ENCODE measurements around the gene CDR2. TPM values are rescaled to one million over a fixed set of nuclear protein-coding genes. Genes with fewer than 3 reads are reported as not detected.
A peak's percentile ranks its signal among the peaks of the same experiment; 100 is the strongest.

CDR2 gene
- total and polyA plus RNA-seq, 2 of the 13 experiments (the other 11 are each of a cell fraction or from before 2014, with no cell fraction given), result 59.0 to 78.9 TPM

DNA sequence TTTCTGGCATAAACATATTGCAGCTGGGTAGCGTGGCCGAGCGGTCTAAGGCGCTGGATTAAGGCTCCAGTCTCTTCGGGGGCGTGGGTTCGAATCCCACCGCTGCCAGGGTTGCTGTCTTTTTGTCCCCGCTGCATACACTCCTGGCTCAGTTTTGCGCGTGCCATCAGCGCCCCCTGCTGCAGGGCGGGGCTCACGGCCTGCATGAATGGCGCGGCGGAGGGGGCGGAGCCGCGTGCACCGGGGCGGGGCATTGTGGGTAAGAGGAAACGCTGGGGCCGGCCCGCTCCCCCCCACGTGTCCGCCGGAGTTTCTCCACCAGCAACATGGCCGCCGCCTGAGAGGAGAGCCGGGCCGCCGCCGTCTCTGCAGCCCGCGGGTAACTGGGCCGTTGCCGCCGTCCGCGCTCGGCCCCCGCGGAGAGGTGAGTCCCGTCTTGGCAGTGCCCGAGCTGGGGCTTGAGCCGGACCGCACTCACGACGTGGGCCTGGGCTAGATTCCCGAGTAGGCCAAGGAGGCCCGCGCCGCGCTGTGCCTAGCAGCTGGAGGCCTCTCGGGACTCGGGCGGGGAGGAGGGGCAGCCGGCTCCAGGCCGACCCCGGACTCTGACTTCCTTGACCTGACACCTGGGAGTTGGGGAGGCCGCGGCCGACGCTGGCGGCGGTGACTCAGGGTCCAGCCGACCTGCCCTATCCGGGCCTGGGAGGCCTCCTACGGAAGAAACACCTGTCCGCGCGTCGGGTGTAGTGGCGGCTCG lies 77.1 kb downstream of the CDR2 start, which contains the start of gene POLR3E (continued):
- TF ChIP-seq, protein P1, sequence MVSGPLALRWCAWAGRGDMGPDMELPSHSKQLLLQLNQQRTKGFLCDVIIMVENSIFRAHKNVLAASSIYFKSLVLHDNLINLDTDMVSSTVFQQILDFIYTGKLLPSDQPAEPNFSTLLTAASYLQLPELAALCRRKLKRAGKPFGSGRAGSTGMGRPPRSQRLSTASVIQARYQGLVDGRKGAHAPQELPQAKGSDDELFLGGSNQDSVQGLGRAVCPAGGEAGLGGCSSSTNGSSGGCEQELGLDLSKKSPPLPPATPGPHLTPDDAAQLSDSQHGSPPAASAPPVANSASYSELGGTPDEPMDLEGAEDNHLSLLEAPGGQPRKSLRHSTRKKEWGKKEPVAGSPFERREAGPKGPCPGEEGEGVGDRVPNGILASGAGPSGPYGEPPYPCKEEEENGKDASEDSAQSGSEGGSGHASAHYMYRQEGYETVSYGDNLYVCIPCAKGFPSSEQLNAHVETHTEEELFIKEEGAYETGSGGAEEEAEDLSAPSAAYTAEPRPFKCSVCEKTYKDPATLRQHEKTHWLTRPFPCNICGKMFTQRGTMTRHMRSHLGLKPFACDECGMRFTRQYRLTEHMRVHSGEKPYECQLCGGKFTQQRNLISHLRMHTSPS (CRISPR knock-in tag; IDR thresholded peaks at IDR 0.05; ENCODE audit: low read depth), result peak; percentile 61; the same call in 1 of the 2 replicates
- TF ChIP-seq ASH2L (IDR thresholded peaks at IDR 0.05; ENCODE audit: insufficient read length, low read depth, low read length) (peak; percentile 93), NFE2L2 (IDR thresholded peaks at IDR 0.05; ENCODE audit: low read length) (peak; percentile 18; the same call in 1 of the 2 replicates), KDM6A (CRISPR knock-in tag; IDR thresholded peaks at IDR 0.05; ENCODE audit: low read depth) (peak; percentile 25; the same call in 1 of the 2 replicates), HIVEP1 (CRISPR knock-in tag; IDR thresholded peaks at IDR 0.05) (peak; percentile 98), KLF13 (CRISPR knock-in tag; IDR thresholded peaks at IDR 0.05) (peak; percentile 73; the same call in 1 of the 2 replicates), SRF (IDR thresholded peaks at IDR 0.05; ENCODE audit: low read depth, low read length) (0 out of 2 replicates have a peak, but pooled peaks have one; percentile 50), ZNF557 (CRISPR knock-in tag; IDR thresholded peaks at IDR 0.05) (peak; percentile 94), ZNF629 (CRISPR knock-in tag; conservative IDR thresholded peaks at IDR 0.05) (peak; percentile 85), ZNF143 (CRISPR knock-in tag; IDR thresholded peaks at IDR 0.05) (peak; percentile 92), HNF4A (CRISPR knock-in tag; IDR thresholded peaks at IDR 0.05) (peak; percentile 60)
- TF ChIP-seq, protein P2, sequence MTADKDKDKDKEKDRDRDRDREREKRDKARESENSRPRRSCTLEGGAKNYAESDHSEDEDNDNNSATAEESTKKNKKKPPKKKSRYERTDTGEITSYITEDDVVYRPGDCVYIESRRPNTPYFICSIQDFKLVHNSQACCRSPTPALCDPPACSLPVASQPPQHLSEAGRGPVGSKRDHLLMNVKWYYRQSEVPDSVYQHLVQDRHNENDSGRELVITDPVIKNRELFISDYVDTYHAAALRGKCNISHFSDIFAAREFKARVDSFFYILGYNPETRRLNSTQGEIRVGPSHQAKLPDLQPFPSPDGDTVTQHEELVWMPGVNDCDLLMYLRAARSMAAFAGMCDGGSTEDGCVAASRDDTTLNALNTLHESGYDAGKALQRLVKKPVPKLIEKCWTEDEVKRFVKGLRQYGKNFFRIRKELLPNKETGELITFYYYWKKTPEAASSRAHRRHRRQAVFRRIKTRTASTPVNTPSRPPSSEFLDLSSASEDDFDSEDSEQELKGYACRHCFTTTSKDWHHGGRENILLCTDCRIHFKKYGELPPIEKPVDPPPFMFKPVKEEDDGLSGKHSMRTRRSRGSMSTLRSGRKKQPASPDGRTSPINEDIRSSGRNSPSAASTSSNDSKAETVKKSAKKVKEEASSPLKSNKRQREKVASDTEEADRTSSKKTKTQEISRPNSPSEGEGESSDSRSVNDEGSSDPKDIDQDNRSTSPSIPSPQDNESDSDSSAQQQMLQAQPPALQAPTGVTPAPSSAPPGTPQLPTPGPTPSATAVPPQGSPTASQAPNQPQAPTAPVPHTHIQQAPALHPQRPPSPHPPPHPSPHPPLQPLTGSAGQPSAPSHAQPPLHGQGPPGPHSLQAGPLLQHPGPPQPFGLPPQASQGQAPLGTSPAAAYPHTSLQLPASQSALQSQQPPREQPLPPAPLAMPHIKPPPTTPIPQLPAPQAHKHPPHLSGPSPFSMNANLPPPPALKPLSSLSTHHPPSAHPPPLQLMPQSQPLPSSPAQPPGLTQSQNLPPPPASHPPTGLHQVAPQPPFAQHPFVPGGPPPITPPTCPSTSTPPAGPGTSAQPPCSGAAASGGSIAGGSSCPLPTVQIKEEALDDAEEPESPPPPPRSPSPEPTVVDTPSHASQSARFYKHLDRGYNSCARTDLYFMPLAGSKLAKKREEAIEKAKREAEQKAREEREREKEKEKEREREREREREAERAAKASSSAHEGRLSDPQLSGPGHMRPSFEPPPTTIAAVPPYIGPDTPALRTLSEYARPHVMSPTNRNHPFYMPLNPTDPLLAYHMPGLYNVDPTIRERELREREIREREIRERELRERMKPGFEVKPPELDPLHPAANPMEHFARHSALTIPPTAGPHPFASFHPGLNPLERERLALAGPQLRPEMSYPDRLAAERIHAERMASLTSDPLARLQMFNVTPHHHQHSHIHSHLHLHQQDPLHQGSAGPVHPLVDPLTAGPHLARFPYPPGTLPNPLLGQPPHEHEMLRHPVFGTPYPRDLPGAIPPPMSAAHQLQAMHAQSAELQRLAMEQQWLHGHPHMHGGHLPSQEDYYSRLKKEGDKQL (CRISPR knock-in tag; IDR thresholded peaks at IDR 0.05; ENCODE audit: low read depth), result no peak; the same call in 1 of the 2 replicates
- TF ChIP-seq, protein P3, sequence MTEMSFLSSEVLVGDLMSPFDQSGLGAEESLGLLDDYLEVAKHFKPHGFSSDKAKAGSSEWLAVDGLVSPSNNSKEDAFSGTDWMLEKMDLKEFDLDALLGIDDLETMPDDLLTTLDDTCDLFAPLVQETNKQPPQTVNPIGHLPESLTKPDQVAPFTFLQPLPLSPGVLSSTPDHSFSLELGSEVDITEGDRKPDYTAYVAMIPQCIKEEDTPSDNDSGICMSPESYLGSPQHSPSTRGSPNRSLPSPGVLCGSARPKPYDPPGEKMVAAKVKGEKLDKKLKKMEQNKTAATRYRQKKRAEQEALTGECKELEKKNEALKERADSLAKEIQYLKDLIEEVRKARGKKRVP (CRISPR knock-in tag; IDR thresholded peaks at IDR 0.05), result peak; percentile 38 to 88; a peak in 2 of 4 replicates
- TF ChIP-seq, protein P4, sequence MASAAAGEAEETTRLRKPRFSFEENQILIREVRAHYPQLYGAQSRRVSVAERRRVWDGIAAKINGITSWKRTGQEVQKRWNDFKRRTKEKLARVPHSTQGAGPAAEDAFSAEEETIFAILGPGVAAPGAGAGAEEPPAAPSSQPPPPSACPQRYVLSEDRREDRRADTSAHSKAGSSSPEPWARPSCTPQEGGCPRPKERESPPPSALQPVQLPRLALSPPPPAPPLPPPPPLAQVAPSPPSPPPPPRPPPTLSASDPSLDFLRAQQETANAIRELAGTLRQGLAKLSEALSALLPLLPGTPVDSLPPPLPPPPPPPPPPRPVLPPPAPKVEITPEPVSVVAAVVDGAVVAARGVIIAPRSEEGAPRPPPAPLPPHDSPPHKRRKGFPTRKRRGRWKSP (CRISPR knock-in tag; IDR thresholded peaks at IDR 0.05), result peak; percentile 99
- TF ChIP-seq, protein P5, sequence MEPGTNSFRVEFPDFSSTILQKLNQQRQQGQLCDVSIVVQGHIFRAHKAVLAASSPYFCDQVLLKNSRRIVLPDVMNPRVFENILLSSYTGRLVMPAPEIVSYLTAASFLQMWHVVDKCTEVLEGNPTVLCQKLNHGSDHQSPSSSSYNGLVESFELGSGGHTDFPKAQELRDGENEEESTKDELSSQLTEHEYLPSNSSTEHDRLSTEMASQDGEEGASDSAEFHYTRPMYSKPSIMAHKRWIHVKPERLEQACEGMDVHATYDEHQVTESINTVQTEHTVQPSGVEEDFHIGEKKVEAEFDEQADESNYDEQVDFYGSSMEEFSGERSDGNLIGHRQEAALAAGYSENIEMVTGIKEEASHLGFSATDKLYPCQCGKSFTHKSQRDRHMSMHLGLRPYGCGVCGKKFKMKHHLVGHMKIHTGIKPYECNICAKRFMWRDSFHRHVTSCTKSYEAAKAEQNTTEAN (CRISPR knock-in tag; conservative IDR thresholded peaks at IDR 0.05), result 0 out of 2 replicates have a peak, but pooled peaks have one; percentile 61

Data from HepG2 (cell line).